RWPE1 (cell line): ENCODE data around the gene SPOCD1.

Experiments
- CTCF ChIA-PET: fragments of 350-600 bp; sonication (Branson Sonifier 250); formaldehyde crosslinking; extraction: SDS; loops from one replicate; lab custom pipeline; 2021; lab: Yijun Ruan, JAX
- POLR2A ChIA-PET: fragments of 400-600 bp; formaldehyde crosslinking; extraction: SDS; loops from one replicate; lab custom pipeline; 2020; ENCODE audit warnings: antibody characterized with exemption; ENCODE audit not compliant: low non-redundant PET; lab: Yijun Ruan, JAX
- DNase-seq: peaks from one replicate; pipeline ENCODE4 v3.0.0; 2012; ENCODE audit warnings: low spot score
- H3K27ac ChIP-seq: fragments of 450-650 bp; 2 replicates; pipeline ENCODE4 v1.5.1; 2017
- TF ChIP-seq, protein P1 (sequence below): fragments of 450-650 bp; conservative IDR thresholded peaks from 2 replicates; pipeline ENCODE4 v1.5.1; 2017; ENCODE audit warnings: low read depth, mild to moderate bottlenecking

Gene SPOCD1

DNA sequence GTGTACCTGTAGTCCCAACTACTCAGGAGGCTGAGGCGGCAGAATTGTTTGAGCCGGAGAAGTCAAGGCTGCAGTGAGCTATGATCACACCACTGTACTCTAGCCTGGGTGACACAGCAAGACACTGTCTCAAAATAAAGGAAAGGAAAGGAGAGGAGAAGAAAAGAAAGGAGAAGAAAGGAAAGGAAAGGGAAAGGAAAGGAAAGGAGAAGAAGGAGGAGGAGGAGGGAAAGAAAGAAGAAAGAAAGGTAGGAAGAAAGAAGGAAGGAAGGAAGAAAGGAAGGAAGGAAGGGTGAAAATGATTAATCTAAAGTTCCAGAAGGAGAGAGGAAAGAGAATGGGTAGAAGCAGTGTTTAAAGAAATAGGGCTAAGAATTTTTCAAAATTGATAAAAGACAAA is 12.2 kb downstream of the SPOCD1 start:
- ChIA-PET POLR2A (no interaction called here), CTCF (interaction anchor here (0.7 kb wide), 2 partner anchors 36 to 468 kb away, joined by 3 to 4 read pairs; no protein-coding TSS in a partner anchor)
- DNase-seq = no peak
- TF ChIP-seq, protein P1, sequence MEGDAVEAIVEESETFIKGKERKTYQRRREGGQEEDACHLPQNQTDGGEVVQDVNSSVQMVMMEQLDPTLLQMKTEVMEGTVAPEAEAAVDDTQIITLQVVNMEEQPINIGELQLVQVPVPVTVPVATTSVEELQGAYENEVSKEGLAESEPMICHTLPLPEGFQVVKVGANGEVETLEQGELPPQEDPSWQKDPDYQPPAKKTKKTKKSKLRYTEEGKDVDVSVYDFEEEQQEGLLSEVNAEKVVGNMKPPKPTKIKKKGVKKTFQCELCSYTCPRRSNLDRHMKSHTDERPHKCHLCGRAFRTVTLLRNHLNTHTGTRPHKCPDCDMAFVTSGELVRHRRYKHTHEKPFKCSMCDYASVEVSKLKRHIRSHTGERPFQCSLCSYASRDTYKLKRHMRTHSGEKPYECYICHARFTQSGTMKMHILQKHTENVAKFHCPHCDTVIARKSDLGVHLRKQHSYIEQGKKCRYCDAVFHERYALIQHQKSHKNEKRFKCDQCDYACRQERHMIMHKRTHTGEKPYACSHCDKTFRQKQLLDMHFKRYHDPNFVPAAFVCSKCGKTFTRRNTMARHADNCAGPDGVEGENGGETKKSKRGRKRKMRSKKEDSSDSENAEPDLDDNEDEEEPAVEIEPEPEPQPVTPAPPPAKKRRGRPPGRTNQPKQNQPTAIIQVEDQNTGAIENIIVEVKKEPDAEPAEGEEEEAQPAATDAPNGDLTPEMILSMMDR = no peak
- no peak overlapping the region for H3K27ac ChIP-seq

DNA sequence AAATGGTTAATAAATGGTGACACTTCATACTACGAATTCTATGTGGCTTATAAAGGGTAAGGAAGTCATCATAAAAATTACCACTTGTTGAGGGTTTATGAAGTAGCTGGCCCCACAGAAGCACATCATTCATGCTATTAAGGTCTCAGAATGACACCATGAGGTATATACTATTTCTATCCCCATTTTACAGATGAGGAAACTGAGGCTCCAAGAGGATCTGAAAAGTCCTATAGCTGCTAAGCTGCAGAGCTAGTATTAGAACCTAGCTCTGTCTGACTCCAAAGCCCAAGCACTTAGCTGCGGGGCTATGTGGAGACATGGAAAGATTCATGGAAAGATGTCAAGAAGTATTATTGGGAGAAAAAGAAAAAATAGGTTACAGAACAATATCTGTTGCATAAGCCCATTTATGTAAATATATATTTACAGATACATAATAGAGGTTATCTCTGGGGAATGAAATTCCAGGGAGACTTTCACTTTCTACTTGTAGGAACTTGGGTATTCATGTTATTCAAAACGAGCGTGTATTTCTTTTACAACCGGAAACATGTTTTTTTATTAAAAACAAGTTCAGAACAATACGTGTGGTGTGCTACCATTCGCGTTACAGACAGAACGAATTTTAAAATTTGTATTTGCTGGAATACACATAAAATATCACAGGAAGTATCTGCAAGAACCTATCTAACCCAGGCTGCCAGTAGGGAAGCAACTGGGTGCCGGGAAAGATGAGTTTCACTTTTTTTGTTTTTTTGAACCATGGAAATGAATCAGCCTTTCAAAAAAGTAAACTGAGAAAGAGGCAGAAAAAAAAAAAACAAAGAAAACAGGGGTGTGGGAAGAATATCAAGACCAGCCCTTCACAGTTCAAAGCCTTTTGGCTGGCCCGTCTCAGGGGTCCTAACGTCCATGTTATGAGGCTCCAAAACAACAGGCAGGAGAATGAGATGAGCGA is 13.4 kb downstream of the SPOCD1 start:
- no peak for DNase-seq
- TF ChIP-seq, protein P1 = no peak
- CTCF ChIA-PET = interaction anchor here (0.7 kb wide), 1 partner anchor 37 kb away, joined by 4 read pairs; no protein-coding TSS in a partner anchor
- POLR2A ChIA-PET = no interaction called here
- no peak overlapping the region for H3K27ac ChIP-seq

DNA sequence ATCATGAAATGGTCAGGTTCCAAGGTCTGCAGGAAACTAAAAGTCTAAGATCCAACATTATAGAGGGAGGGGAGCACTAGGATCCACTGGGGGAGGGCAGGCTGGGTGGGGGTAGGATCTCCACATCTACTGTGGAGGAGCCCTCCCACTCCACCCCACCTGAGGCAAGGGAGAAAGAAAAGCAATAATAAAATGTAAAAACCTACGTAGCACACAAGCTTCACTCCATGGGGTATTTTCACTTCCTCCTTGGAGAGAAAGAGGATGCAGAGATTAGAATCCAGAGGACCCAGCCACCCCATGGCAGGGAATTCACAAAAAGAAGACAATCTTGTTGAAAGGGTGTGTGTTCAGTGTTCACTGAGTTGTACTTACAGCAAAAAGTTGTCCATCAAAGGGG is 14.4 kb downstream of the SPOCD1 start:
- TF ChIP-seq, protein P1 = no peak
- H3K27ac ChIP-seq = no peak overlapping the region
- POLR2A ChIA-PET = interaction anchor here (0.6 kb wide), 1 partner anchor 20 kb away, joined by 6 read pairs; no protein-coding TSS in a partner anchor
- DNase-seq = no peak
- CTCF ChIA-PET = no interaction called here

DNA sequence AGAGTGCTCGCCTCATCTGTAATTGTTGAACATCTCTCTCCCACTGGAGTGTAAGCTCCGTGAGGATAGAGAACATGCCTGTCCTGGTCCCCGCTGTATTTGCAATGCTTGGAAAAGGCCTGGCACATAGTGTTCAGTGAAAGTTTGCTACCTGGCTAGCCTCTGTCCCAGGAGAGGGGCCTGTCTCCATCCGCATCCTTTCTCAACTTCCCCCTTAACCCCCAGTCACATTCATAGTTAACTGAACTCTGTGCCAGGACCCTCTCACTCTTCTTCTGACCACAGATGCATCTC is 15.2 kb downstream of the SPOCD1 start:
- TF ChIP-seq, protein P1 = no peak
- no peak overlapping the region for H3K27ac ChIP-seq
- ChIA-PET POLR2A (no interaction called here), CTCF (no interaction called here)
- DNase-seq = no peak

DNA sequence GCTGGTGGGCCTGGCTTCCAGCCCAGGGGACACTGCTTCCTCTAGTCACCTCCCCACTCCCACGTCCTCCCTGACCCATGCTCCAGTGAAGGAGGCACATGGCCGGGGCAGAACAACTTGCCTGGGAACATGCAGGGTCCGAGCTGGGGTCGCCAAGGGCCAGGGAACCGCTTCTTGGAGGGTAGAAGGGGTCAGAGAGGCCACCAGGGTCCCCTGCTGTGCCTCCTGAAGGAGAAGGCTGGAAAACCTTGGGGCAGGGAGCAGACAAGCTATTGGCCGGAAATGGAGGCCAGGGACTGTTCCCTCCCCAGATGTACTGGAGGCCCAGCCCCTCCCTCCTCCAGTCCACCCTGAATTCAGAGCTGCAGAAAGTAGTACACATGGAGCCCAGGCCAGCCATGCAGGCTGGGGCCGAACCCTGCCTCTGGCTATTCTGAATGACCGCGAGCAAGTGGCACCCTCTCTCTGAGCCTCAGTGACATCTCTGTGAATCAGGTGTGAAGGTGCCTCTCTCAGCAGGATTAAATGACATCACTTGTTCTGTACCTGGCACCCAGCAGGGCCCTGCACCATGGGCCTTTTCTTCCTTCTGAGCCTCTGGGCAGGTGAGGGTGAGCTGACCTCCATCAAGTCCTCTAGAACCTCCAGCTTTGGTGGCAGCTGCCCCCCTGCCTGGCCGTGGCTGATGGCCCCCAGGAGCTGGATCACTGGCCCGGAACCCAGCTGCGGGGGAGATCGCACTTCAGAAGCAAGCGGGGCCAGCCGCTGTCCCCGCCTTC is 15.7 kb downstream of the SPOCD1 start:
- no peak for DNase-seq
- TF ChIP-seq, protein P1 = no peak
- ChIA-PET CTCF (interaction anchor here (0.8 to 0.9 kb wide), 2 partner anchors 37 to 534 kb away, joined by 3 read pairs; no protein-coding TSS in a partner anchor), POLR2A (no interaction called here)
- no peak overlapping the region for H3K27ac ChIP-seq

DNA sequence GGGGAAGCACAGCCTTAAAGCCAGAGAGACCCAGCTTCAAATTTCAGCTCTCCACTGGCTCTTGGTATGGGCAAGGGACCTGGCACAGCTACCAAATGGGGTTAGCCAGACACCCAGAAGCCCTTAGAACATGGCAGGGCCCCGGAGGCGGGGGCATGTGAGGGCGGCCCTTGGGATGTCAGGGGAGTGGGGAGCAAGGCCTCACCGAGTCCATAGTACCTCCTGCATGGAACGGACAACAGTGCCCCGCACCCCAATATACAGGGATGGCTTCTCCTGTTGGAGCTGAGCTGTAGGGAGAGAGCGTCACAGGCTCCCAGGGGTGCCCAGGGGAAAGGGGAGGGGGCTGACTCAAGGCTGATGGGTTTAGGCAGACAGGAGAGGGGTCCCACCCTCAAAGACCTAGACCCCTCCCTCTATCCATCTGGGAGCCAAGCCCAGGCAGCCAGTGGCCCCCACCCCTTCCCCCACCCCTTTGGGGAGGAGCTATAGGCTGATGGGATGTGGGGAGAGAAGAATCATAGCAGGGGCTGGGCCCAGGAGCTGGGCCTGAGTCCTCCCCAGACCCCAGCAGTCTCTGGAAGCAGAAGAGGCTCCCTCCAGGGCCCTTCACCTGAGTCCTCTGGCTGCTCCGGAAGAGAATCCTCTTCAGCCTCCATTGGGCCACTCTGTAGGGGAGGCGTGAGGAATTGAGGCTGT is 16.5 kb downstream of the SPOCD1 start:
- peak overlapping the region; percentile 85 for H3K27ac ChIP-seq
- DNase-seq = no peak
- ChIA-PET CTCF (interaction anchor here (0.7 to 2.0 kb wide), 4 partner anchors 10 to 533 kb away, joined by 3 to 11 read pairs (median 3); no protein-coding TSS in a partner anchor), POLR2A (no interaction called here)
- TF ChIP-seq, protein P1 = no peak
